SH-SY5Y (cell line): ENCODE measurements around the gene CLDN6.

Experiments
- GATA2 ChIP-seq: IDR thresholded peaks from 2 replicates; pipeline ENCODE4 v1.6.1; 2011; ENCODE audit warnings: mild to moderate bottlenecking, low read depth, low read length
- GATA3 ChIP-seq: IDR thresholded peaks from 2 replicates; pipeline ENCODE4 v1.6.1; 2011; ENCODE audit warnings: low read depth, mild to moderate bottlenecking, low read length, moderate library complexity

DNA sequence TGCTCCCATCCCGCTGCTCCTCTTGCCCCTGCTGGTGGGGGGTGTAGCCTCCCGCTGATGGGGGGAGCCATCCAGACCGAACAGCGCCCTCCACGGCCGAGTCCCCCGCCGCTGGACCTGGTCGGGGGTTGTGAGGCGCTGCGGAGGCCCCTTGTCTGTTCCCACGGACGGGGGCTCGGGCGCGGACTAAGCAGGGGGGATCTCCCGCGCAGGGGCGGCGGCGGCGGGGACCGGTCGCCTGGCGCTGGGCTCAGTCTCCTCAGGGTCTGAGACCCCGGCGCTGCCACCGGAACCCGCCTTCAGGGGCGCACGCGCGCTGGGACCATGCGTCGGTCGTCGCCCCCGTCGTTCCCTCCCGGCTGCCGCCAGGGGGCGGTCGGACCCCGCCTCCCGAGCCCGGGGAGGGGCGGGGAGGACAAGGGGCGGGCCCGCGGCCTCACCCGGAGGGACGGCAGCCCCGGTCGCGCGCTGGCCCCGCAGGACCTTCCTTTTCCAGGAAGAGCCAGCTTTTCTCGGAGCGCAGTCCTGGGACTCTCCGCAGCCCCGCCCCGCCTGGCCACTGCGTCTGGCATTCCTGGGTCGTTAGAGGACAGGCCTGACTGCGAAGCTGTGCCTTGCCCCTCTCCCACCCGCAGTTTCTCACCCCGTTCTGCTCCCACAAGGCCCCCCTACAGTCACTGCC lies 41.2 kb upstream of the CLDN6 start:
- TF ChIP-seq GATA2 (no peak), GATA3 (no peak)
